Natural killer cell (primary cell): ENCODE measurements around the gene TMC1. TPM values are rescaled to one million over a fixed set of nuclear protein-coding genes. Genes with fewer than 3 reads are reported as not detected.

ENCODE experiments used
- ATAC-seq, 3 donors: fragments of 150-1000 bp in 2 of 3; fragments of 200-7000 bp in 1 of 3; cut with Tn5 transposase; 1 replicate in 1 of 3; 2 replicates in 2 of 3; pipeline ENCODE4 v1.10.0; 2021; ENCODE audit warnings: mild to moderate bottlenecking in 2 of 3, moderate library complexity in 2 of 3
- DNase-seq, 2 donors: peaks; one replicate each; pipeline versions ENCODE4 v3.0.0 to v3.0.0-alpha.2; 2013 to 2021; ENCODE audit warnings: mixed read lengths in 1 of 2
- H3K27ac ChIP-seq: one replicate; pipeline ENCODE4 v1.5.1; 2013; ENCODE audit warnings: mild to moderate bottlenecking, low read length
- H3K27me3 ChIP-seq: one replicate; pipeline ENCODE4 v1.6.1; 2013; ENCODE audit warnings: low read length; ENCODE audit not compliant: control insufficient read depth, insufficient read depth
- H3K36me3 ChIP-seq: one replicate; pipeline ENCODE4 v1.6.1; 2013; ENCODE audit warnings: low read length; ENCODE audit not compliant: control insufficient read depth, insufficient read depth
- H3K4me1 ChIP-seq: one replicate; pipeline ENCODE4 v1.6.1; 2013; ENCODE audit warnings: low read length; ENCODE audit not compliant: control insufficient read depth, insufficient read depth
- H3K4me3 ChIP-seq: one replicate; pipeline ENCODE4 v1.5.1; 2013; ENCODE audit warnings: low read length
- H3K9me3 ChIP-seq: one replicate; pipeline ENCODE4 v1.6.1; 2013; ENCODE audit warnings: low read length; ENCODE audit not compliant: control insufficient read depth, insufficient read depth
- H3K27ac Mint-ChIP-seq, 2 donors: one replicate each; pipeline ENCODE4 v1.8.0; 2022; ENCODE audit warnings: mild to moderate bottlenecking in 2 of 2, mixed read lengths in 2 of 2, moderate library complexity in 1 of 2
- H3K27me3 Mint-ChIP-seq, 2 donors: one replicate each; pipeline ENCODE4 v1.8.0; 2022; ENCODE audit warnings: low read depth in 2 of 2, mixed read lengths in 2 of 2
- H3K36me3 Mint-ChIP-seq: one replicate; pipeline ENCODE4 v1.8.0; 2022; ENCODE audit warnings: mixed read lengths
- H3K4me1 Mint-ChIP-seq, 2 donors: one replicate each; pipeline ENCODE4 v1.8.0; 2022; ENCODE audit warnings: mixed read lengths in 2 of 2
- H3K4me3 Mint-ChIP-seq: one replicate; pipeline ENCODE4 v1.8.0; 2022; ENCODE audit warnings: mild to moderate bottlenecking, moderate library complexity, mixed read lengths
- H3K9me3 Mint-ChIP-seq, 2 donors: one replicate each; pipeline ENCODE4 v1.8.0; 2022; ENCODE audit warnings: mixed read lengths in 2 of 2
- WGBS: methylation state at CpG from one replicate; pipeline ENCODE4 v1.1.7; 2013; ENCODE audit warnings: missing lambda C conversion rate; ENCODE audit not compliant: insufficient coverage; 5-methylcytosine and 5-hydroxymethylcytosine counted together
- intact Hi-C: fragments of 100-400 bp; cut with micrococcal nuclease; formaldehyde crosslinking; loops from one replicate; pipeline ENCODE4 v1.14.2; 2022
- total RNA-seq, 4 donors: library from RNA; stranded (reverse); fragments of 120-200 nt in 1 of 4; gene quantifications; one replicate each; pipeline versions ENCODE4 v1.2.3 to v1.2.4, GENCODE V29; 2013 to 2022
- TF ChIP-seq, protein P1 (sequence below): fragments of 200-600 bp; IDR thresholded peaks from one replicate; pipeline ENCODE4 v1.8.0; 2022; ENCODE audit warnings: antibody characterized with exemption

TMC1 gene
- total RNA-seq, 3 donors from 2014 or later (not counting 1 experiment from before 2014, with no cell fraction given) = not detected

DNA sequence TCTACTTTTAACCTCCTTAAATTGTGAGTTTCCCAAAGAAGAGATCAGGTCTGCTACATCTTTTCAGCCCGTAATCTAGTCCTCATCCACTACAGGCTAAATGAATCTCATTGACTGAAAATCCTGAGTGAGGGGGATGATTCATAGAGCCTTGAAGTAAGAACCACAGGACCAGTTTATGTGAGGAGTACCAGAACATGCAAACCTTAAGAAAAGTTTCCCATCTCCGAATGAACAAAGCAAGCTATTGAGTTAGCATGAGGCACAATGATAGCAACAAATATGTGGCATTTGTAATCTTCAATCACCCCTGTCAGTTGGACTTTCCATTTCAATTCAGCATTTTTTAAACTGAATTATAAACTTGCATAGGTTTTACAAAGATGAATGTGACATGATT is 234.4 kb downstream of the TMC1 start:
- TF ChIP-seq, protein P1, sequence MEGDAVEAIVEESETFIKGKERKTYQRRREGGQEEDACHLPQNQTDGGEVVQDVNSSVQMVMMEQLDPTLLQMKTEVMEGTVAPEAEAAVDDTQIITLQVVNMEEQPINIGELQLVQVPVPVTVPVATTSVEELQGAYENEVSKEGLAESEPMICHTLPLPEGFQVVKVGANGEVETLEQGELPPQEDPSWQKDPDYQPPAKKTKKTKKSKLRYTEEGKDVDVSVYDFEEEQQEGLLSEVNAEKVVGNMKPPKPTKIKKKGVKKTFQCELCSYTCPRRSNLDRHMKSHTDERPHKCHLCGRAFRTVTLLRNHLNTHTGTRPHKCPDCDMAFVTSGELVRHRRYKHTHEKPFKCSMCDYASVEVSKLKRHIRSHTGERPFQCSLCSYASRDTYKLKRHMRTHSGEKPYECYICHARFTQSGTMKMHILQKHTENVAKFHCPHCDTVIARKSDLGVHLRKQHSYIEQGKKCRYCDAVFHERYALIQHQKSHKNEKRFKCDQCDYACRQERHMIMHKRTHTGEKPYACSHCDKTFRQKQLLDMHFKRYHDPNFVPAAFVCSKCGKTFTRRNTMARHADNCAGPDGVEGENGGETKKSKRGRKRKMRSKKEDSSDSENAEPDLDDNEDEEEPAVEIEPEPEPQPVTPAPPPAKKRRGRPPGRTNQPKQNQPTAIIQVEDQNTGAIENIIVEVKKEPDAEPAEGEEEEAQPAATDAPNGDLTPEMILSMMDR = no peak
- no peak for ATAC-seq
- no peaks in the 10 kb centered on the region for H3K9me3 Mint-ChIP-seq

DNA sequence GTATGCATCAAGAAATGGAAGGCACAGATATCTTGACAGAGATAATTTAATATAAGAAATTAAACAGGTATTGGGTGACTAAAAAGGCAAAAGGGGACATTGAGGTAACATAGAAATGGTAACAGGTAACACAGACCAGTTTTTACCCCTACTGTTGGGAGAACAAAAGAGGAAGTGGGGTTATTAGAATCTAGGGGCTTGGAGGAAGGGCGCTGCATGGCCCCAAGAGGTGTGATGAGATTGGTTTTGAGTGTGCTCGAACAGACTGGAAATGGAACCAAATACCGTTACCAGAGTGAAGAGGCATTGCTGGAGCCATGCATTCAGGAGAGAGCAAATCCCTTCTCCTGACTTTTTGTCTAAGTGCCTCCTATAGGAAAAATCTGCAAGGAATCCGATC is 237.5 kb downstream of the TMC1 start:
- Mint-ChIP-seq H3K36me3 (no peaks in the 10 kb centered on the region), H3K4me3 (no peak overlapping the region), H3K27me3 (peaks cover 10 to 14% of the 10 kb centered on the region in 2 donors), H3K9me3 (no peaks in the 10 kb centered on the region), H3K27ac (no peak overlapping the region), H3K4me1 (no peaks in the 10 kb centered on the region)
- no peak for ATAC-seq
- intact Hi-C loops = no loop called here
- Histone ChIP-seq H3K27ac (no peak overlapping the region), H3K4me1 (no peaks in the 10 kb centered on the region), H3K9me3 (no peaks in the 10 kb centered on the region), H3K4me3 (no peak overlapping the region), H3K27me3 (no peaks in the 10 kb centered on the region), H3K36me3 (no peaks in the 10 kb centered on the region)
- TF ChIP-seq, protein P1 = no peak
- 78% methylated on average over 4 of the region's 4 CpGs for WGBS
- DNase-seq = no peak

More for the DNA sequence above, 234.4 kb downstream of the TMC1 start:
- Histone ChIP-seq H3K4me3 (no peak overlapping the region), H3K9me3 (no peaks in the 10 kb centered on the region), H3K4me1 (no peaks in the 10 kb centered on the region), H3K27me3 (no peaks in the 10 kb centered on the region), H3K27ac (no peak overlapping the region), H3K36me3 (no peaks in the 10 kb centered on the region)
- H3K4me1 Mint-ChIP-seq = no peaks in the 10 kb centered on the region
- H3K27me3 Mint-ChIP-seq = peaks cover 0 to 14% of the 10 kb centered on the region in 2 donors
- H3K27ac Mint-ChIP-seq = no peak overlapping the region
- intact Hi-C loops = no loop called here
- no peaks in the 10 kb centered on the region for H3K36me3 Mint-ChIP-seq
- H3K4me3 Mint-ChIP-seq = no peak overlapping the region
- DNase-seq = no peak
- 100% methylated on average over 1 of the region's 2 CpGs for WGBS

DNA sequence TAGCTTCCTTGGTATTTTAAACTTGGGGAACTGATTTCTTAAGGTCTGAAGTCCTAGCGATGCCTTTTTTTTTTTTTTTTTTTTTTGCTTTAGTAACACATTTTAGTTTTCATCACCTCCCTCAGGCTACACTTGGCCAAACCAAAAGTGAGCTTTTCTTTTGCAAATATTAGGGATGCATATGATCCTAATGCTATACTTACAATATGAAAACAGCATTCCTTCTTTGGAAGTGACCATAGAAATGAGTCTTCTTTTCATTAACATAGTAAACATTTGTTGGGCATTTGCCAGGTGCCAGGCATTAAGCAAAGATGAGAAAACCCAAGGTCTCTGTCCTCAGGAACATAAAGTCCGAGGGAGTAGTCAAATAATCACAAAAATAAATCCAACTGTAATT is 241.6 kb downstream of the TMC1 start:
- Mint-ChIP-seq H3K4me1 (no peaks in the 10 kb centered on the region), H3K27me3 (peaks cover 8 to 10% of the 10 kb centered on the region in 2 donors), H3K9me3 (no peaks in the 10 kb centered on the region), H3K27ac (no peak overlapping the region), H3K36me3 (no peaks in the 10 kb centered on the region), H3K4me3 (no peak overlapping the region)
- intact Hi-C loops = no loop called here
- ATAC-seq (no peak), DNase-seq (no peak)
- H3K27me3 ChIP-seq = no peaks in the 10 kb centered on the region
- H3K4me3 ChIP-seq = no peak overlapping the region
- H3K36me3 ChIP-seq = no peaks in the 10 kb centered on the region
- no peaks in the 10 kb centered on the region for H3K9me3 ChIP-seq
- TF ChIP-seq, protein P1 = no peak
- 83% methylated on average over 1 of the region's 2 CpGs for WGBS
- H3K4me1 ChIP-seq = no peaks in the 10 kb centered on the region
- no peak overlapping the region for H3K27ac ChIP-seq

DNA sequence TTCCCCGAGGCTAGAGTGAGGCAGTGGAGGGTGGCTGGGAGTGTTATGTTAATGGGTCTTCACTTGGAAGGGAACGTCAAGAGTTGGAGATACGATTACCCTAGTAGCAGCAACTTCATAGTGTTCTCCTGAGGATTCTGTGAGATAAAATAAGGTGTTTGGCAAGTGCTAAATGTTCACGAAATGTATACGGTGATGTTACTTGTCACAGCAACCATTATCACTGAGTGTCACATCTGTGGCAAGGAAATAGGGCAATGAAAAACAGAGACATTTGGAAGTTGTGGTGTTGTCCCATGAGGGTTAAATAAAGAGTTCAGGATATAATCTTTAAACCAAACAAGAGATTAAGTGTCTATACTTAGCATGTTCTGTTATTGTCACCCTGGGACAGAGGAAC is 248.1 kb downstream of the TMC1 start:
- Mint-ChIP-seq H3K9me3 (no peaks in the 10 kb centered on the region), H3K36me3 (no peaks in the 10 kb centered on the region), H3K27ac (no peak overlapping the region), H3K4me1 (no peaks in the 10 kb centered on the region), H3K27me3 (no peaks in the 10 kb centered on the region), H3K4me3 (no peak overlapping the region)
- Histone ChIP-seq H3K36me3 (no peaks in the 10 kb centered on the region), H3K4me1 (no peaks in the 10 kb centered on the region), H3K27me3 (no peaks in the 10 kb centered on the region), H3K9me3 (no peaks in the 10 kb centered on the region), H3K27ac (no peak overlapping the region), H3K4me3 (no peak overlapping the region)
- DNase-seq (no peak), ATAC-seq (no peak)
- TF ChIP-seq, protein P1 = no peak
- intact Hi-C loops = no loop called here
- 75% methylated on average over 5 of the region's 5 CpGs for WGBS
